HL-60/S4 treated with retinoic acid at 250 ng/mL for 4 days and 3 days (cell line): ENCODE data around the gene ST13.
"Not testable (repeated sequence)": the region's sequence is repeated elsewhere in the genome, so short reads cannot be mapped to it uniquely, and the experiment has no call there.

Experiments
- in situ Hi-C: fragments of 300-500 bp; cut with MboI; formaldehyde crosslinking; loops from 2 replicates; pipeline ENCODE4 v1.7.0; 2022; ENCODE audit warnings: low sequenced_read_pairs

The ST13 gene

GRCh38 chr22:40791241-40791640 is 65.2 kb downstream of the ST13 start:
- in situ Hi-C loops, result no loop called here

GRCh38 chr22:40789131-40789530 is 67.3 kb downstream of the ST13 start:
- in situ Hi-C loops, result no loop called here

- in situ Hi-C loops, result no loop called here
Observed at GRCh38 chr22:40782521-40782920, 73.9 kb downstream of the ST13 start.

- in situ Hi-C loops, result not testable (repeated sequence)
Observed at GRCh38 chr22:40781749-40782148, 74.7 kb downstream of the ST13 start.
